ENCODE results near the gene CDC14A. TPM values are rescaled to one million over a fixed set of nuclear protein-coding genes. Genes with fewer than 3 reads are reported as not detected.

CDC14A gene
- total and polyA plus RNA-seq, 11 donors, result 1.7 to 8.8 (median 3.5) TPM

DNA sequence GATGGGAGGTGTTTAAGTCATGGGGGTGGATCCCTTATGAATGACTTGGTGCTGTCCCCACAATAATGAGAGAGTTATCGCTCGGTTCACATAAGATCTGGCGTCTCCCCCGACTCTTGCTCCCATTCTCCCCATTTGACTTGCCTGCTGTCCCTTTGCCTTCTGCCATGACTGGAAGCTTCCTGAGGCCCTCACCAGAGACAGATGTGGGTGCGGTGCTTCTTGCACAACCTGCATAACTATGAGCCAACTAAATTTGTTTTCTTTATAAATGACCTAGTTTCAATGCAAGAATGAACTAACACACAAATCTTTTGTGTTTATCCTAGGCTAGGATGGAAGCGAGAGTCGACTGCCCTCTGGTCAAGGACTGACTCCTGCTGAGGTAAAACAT is 31.2 kb upstream of the CDC14A start:
- intact Hi-C loops (cut with DNase I), result no loop called here
- no peak for TF ChIP-seq POLR2A (IDR thresholded peaks at IDR 0.05)
- TF ChIP-seq, protein P1, sequence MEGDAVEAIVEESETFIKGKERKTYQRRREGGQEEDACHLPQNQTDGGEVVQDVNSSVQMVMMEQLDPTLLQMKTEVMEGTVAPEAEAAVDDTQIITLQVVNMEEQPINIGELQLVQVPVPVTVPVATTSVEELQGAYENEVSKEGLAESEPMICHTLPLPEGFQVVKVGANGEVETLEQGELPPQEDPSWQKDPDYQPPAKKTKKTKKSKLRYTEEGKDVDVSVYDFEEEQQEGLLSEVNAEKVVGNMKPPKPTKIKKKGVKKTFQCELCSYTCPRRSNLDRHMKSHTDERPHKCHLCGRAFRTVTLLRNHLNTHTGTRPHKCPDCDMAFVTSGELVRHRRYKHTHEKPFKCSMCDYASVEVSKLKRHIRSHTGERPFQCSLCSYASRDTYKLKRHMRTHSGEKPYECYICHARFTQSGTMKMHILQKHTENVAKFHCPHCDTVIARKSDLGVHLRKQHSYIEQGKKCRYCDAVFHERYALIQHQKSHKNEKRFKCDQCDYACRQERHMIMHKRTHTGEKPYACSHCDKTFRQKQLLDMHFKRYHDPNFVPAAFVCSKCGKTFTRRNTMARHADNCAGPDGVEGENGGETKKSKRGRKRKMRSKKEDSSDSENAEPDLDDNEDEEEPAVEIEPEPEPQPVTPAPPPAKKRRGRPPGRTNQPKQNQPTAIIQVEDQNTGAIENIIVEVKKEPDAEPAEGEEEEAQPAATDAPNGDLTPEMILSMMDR (IDR thresholded peaks at IDR 0.05), result no peak
- DNase-seq (no peak), ATAC-seq (no peak)
- no peak overlapping the region for H3K4me3 ChIP-seq
- H3K4me1 ChIP-seq, result peaks cover 0 to 12% (median 0%) of the 10 kb centered on the region in 12 donors
- no peak overlapping the region for H3K27ac ChIP-seq
- no peaks in the 10 kb centered on the region for H3K36me3 ChIP-seq
- H3K9me3 ChIP-seq, result peaks cover 0 to 35% (median 4%) of the 10 kb centered on the region in 12 donors
- WGBS, 4 donors, result 93 to 98% (median 97%) methylated on average over 7 of the region's 7 CpGs
- no peaks in the 10 kb centered on the region for H3K27me3 ChIP-seq

DNA sequence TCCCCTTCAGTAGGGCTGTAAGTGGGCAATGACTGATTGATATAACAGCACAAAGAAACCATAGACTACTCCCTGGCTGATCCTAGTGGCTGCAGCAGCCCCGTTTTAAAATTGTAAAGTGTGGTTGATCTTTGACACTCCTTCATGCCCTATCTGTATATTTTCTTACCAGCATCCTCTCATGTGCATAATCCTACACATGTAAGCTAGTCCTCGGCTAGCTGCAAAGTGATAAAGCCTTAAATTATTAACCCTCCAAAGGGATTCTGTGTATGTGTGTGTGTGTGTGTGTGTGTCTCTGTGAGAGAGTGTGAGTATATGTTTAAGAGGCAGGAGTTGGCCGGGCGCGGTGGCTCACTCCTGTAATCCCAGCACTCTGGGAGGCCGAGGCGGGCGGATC is 30.8 kb upstream of the CDC14A start:
- 86 to 90% (median 89%) methylated on average over 8 of the region's 8 CpGs for WGBS, 4 donors
- intact Hi-C loops (cut with DNase I), result no loop called here
- TF ChIP-seq, protein P1 (IDR thresholded peaks at IDR 0.05), result no peak
- no peak for TF ChIP-seq POLR2A (IDR thresholded peaks at IDR 0.05)

DNA sequence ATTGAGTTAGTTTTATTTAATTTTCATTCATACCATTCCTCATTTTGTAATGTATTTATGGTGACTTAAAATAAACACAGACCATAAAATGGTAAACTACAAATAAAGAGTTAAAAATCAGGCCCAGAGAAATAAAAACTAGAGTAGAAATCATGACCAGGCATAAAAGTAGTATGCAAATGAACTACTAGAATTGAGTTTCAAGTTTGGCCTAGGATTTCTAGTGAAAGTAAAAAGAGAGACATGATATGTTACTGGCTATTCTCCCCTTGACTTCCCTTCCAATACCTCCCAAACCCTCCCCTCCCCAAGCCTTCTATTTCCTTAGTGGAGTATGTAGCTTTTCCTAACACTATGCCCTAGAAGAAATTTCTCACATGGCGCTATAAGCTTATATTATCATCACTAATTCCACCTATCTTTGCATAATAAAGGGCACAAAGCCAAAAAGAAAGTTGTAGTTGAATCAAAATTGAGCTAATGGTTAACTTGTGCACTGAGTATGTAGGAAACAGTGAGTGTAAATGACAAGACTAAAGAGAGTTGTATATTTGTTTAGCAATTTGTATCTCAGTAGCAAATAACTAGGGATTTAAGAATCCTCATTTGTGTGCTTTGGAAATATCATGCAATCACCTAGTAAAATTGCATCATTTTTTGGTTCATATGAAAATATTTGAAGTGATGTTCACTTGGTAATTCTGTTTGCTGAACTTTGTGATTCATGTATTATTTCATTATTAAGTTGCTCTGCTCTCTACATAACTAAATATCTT is 29.7 kb upstream of the CDC14A start:
- intact Hi-C loops (cut with DNase I), result no loop called here
- H3K36me3 ChIP-seq, result no peaks in the 10 kb centered on the region
- H3K9me3 ChIP-seq, result peaks cover 0 to 21% (median 2%) of the 10 kb centered on the region in 12 donors
- H3K4me1 ChIP-seq, result peaks cover 0 to 12% (median 0%) of the 10 kb centered on the region in 12 donors
- ATAC-seq (peak in 1 of 4 donors; percentile 55), DNase-seq (no peak)
- 84 to 96% (median 90%) methylated on average over 1 of the region's 1 CpG for WGBS, 4 donors
- no peak for TF ChIP-seq POLR2A (IDR thresholded peaks at IDR 0.05)
- TF ChIP-seq, protein P1 (IDR thresholded peaks at IDR 0.05), result no peak
- H3K4me3 ChIP-seq, result no peak overlapping the region
- H3K27me3 ChIP-seq, result no peaks in the 10 kb centered on the region
- no peak overlapping the region for H3K27ac ChIP-seq

More for the DNA sequence above, 30.8 kb upstream of the CDC14A start:
- DNase-seq (no peak), ATAC-seq (no peak)
- Histone ChIP-seq H3K27me3 (no peaks in the 10 kb centered on the region), H3K4me1 (peaks cover 0 to 12% (median 0%) of the 10 kb centered on the region in 12 donors), H3K4me3 (no peak overlapping the region), H3K9me3 (peaks cover 0 to 31% (median 2%) of the 10 kb centered on the region in 12 donors), H3K27ac (no peak overlapping the region), H3K36me3 (no peaks in the 10 kb centered on the region)

DNA sequence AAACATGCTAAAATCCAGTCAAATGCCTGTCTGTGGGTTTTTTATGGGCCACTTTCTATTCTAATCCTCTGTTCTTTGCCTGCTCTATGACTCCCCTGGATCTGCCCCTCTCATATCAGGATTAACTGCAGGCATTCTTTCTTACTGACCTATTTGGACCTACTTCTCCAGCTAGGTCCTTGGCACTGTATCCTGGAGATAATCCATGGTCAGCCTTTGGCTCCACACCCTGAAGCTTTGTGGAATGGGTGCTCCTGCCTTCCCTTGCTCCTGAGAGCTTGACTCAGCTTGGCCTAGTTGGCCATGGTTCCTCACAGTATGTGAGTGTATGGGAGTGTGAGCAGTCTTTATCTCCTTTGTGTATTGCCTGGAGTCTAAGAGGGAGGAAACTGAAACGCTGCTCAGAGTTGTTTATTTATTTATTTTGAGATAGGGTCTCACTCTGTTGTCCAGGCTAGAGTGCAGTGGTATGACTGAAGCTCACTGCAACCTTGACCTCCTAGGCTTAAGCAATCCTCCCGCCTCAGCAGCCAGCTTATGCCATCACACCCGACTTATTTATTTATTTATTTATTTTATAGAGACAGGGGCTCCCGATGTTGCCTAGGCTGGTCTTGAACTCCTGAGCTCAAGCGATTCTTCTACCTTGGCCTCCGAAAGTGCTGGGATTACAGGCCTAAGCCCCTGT is 28.7 kb upstream of the CDC14A start:
- WGBS, 4 donors, result 77 to 81% (median 79%) methylated on average over 6 of the region's 6 CpGs
- peak in 1 of 5 donors; percentile 28 for DNase-seq
- intact Hi-C loops (cut with DNase I), result no loop called here

More for the DNA sequence above, 28.7 kb upstream of the CDC14A start:
- peak in 3 of 4 donors; percentile 58 to 91 (median 89) for ATAC-seq
- TF ChIP-seq, protein P1 (IDR thresholded peaks at IDR 0.05), result no peak
- TF ChIP-seq POLR2A (IDR thresholded peaks at IDR 0.05), result no peak
- Histone ChIP-seq H3K9me3 (peaks cover 0 to 16% (median 2%) of the 10 kb centered on the region in 12 donors), H3K4me1 (peaks cover 0 to 12% (median 0%) of the 10 kb centered on the region in 12 donors), H3K4me3 (no peak overlapping the region), H3K27ac (peak overlapping the region in 1 of 12 donors; percentile 1), H3K27me3 (no peaks in the 10 kb centered on the region), H3K36me3 (no peaks in the 10 kb centered on the region)

Measured in heart left ventricle (tissue), 16 donors.